GM18508 (cell line): Measurements from ENCODE around the gene RPL31.
"Not testable (repeated sequence)": the region's sequence is repeated elsewhere in the genome, so short reads cannot be mapped to it uniquely, and the experiment has no call there.

Experiments
- ATAC-seq: cut with Tn5 transposase; IDR thresholded peaks from one replicate; pipeline ENCODE4 v1.9.1; 2021; ENCODE audit warnings: moderate number of reproducible peaks; ENCODE audit not compliant: insufficient read depth, unreplicated experiment

The RPL31 gene

DNA sequence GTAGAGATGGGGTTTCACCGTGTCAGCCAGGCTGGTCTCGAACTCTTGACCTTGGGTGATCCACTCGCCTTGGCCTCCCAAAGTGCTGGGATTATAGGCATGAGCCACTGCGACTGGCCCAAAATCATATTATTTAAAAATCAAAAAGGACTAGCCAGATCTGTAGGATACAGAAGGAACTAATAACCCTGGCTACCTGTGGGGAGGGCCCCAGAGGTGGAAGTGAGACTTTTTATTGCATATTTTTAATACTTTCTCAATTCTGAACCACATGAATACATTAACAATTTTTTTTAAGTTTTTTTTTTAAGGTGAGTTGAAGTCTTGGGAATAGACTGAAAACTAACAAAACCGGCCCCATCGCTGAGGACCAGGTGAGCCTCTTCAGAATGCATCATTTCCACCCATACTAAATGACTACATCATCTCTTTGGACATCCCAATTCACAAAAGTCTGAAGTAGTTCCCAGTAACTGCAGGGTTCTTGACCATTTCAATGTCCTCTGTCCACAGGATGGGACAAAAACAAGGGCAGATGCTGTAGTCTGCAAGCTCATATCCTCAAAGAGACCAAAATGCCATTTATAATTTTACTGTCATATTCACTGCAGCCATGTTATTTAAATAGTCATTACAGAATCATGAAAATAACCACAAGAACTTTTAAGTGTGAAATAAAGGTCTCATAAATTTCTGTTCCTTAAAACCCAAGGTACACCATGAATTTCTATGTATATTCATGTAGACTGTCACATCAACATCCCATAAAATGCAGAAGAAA, 21.4 kb downstream of the RPL31 start:
- no peak for ATAC-seq

DNA sequence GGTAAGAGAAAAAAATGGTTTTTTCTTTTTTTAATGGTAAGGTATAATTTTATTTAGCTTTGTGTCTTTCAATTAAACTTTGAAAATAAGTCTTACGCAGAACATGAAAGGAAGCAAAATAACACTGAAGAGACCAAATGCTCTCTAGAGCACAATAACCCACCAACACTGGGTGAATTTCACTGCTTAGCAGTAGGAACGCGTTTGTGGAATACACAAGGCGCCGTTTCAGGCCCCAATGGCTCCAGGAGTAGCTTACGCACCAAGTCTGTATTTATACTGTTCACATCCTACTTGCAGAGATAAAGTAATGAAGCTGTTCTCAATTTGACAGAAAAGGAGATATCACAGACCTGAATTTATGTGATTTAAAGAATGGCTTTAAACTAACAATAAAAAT, 23.5 kb downstream of the RPL31 start:
- no peak for ATAC-seq

DNA sequence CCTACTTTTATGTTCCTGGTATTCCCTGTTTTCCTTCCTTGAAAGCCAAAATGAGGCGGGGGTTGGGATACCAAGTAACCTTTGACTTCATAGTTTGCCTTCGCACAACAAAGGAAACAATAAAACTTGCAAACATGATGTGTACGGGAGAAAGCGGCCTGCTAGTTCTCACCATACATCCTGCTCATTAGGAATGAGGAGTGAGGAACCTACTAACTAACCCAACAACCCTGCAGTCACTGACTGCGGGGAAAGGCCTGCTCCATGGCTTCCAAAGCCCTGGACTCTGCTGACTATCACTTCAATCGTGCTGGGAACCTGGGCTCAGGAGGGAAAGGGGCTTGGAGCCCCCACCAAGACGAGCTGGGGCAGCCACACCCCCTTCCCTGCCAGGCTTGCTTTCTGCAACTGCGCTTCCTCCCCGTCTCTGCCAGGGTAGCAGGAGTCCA, 24.2 kb downstream of the RPL31 start:
- no peak for ATAC-seq

GRCh38 chr2:101026923-101027469, 24.9 kb downstream of the RPL31 start:
- no peak for ATAC-seq

DNA sequence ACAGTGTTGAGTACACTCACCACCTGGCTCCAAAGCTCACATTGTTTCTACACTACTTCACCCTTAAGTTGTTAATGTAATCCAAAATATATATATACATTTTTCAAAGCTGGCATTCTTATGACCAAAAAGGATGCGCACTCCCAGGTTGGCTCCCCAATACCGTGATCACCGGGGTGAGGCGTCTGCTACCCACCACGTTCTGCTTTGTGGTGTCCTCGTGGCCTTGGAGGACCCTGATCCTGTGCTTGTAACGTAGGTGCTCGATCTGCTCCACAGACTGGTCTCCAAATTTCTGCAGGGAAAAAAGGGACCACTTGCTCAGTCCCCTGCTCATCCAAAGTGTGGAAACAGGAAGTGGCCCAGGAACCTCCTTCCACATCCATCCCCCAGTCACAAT, 25.8 kb downstream of the RPL31 start:
- no peak for ATAC-seq

GRCh38 chr2:101030866-101031554, 28.9 kb downstream of the RPL31 start:
- no peak for ATAC-seq

DNA sequence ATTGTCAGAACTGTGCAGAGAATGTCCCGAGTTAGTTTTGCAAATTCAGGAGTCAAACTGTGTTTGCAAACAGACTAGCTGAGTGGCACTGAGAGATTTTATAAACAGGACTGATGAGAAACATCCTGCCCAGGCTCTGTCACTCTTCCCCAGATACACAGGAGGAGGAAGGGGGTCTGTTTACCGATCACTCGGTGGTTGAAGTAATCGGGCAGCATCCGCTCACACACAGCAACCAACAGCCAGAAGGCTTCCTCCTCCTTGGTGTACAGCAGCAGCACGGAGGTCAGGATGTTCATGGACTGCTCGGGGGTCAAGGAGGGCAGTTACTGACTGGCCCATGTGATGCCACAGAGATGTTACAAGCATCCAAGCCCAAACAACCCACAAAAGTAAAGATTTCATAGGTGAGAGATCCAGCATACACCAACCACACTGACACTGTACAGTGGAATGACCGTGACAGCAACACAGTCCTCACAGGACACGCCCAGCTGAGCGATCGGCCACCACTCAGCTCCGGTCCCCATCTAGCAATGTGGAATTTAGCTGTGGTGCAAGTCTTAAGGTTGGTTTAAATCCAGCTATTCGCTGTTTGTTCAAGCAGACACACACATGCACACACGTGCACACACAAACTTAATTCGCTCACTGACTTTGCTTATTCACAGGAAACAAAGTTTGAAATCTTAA, 30.1 kb downstream of the RPL31 start:
- ATAC-seq, result no peak

- no peak for ATAC-seq
These were observed 34.5 kb downstream of the RPL31 start for GRCh38 chr2:101036562-101036961.

GRCh38 chr2:101037161-101037755, 35.2 kb downstream of the RPL31 start:
- no peak for ATAC-seq

DNA sequence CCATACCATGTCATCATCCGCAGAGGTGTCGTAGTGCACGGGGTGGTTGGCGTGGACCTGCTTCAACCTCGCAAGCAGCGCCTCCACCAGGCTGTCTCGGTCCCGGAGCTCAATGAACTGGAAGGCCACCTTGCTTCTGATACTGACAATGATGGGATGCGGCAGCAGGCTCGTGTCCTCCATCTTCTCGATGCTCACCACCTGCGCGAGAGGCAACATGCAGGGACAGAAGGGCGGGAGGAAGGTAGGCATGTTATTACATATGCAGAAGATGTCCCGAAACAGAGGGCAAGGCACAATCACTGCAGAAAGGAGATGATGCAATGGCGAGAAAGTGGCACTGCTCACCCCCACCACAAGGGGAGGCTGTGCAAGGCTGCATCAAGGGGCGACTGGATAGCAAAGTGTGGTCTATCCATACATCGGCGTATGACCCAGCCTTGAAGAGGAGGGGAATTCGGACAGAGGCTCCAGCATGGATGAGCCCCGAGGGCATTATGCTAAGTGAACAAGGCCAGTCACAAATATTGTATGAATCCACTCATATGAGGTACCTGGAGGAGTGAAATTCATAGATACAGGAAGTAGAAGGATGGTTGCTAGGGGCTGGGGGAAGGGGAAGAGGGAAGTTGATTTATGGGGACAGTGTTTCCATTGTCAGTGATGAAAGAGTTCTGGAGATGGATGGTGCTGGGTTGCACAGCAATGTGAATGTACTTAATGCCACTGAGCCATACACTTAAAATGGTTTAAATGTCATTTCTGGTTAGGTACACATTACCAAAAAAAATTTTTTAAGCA, 36.6 kb downstream of the RPL31 start:
- no peak for ATAC-seq

DNA sequence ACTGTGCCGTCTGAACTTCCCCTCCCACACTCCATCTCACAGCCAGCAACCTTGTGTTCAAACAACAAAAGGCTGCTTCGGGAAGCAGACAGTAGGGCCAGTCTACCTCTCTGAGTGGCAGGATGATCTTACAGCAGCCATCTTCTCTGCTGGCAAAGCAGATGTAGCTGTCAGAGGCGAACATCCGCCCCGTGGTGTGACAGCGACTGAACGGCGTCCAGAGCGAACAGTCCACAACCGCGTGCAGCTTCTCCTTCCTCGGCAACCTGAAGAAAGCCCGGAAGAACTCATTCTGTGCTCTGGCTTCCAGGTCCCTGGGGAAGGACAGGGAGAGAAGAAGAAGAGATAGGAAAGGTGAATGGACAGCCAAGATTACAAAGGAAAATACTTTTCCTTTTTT, 38.0 kb downstream of the RPL31 start:
- ATAC-seq, result no peak

DNA sequence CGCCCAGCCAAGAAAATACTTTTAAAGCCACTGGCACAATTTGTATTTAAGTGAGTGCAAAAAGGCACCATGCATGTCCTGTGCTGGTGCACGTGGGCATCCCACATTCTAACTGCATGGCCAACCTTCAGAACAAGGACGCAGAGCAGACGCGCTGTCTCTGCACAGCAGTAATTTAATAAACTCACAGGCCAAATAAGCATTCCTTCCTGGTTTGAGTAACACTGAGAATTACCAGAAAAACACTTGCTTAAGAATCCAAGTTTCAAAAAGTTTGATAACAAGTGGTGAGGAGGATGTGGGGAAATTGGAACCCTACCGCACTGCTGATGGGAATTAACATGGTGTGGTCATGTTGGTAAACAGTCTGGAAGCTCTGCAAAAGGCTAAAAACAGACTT, 38.7 kb downstream of the RPL31 start:
- no peak for ATAC-seq

DNA sequence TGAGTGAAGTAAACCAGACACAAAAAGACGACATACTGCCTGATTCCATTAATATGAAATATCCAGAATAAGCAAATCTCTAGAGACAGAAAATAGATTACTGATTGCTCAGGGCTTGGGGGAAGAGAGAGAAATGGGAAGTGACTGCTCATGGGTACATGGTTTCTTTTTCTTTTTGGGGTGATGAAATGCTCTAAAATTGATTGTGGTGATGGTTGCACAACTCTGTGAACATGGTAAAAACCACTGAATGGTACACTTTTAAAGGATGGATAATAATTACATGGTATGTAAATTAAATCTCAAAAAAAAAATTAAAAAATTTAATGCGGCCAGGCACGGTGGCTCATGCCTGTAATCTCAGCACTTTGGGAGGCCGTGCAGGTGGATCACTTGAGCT, 39.3 kb downstream of the RPL31 start:
- no peak for ATAC-seq

DNA sequence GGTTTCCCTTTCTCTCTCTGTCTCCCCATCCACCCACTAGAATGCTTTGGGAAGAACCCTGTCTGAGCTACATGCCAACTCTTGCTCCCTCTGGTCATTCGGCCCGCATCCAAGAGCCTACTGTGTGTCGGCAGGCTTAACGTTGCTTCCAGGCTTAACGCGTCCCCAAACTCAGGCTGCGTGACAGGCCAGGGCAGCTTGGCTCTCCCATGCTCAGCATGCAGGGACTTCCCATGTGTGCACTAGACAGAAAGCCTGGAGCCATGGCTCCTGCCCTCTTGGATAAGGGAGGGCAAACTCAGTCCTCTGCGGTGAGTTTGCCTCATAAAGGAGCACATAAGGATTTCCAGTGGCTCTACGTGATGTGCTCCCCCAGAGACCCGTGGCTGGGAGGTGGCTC, 43.2 kb downstream of the RPL31 start:
- ATAC-seq, result no peak

DNA sequence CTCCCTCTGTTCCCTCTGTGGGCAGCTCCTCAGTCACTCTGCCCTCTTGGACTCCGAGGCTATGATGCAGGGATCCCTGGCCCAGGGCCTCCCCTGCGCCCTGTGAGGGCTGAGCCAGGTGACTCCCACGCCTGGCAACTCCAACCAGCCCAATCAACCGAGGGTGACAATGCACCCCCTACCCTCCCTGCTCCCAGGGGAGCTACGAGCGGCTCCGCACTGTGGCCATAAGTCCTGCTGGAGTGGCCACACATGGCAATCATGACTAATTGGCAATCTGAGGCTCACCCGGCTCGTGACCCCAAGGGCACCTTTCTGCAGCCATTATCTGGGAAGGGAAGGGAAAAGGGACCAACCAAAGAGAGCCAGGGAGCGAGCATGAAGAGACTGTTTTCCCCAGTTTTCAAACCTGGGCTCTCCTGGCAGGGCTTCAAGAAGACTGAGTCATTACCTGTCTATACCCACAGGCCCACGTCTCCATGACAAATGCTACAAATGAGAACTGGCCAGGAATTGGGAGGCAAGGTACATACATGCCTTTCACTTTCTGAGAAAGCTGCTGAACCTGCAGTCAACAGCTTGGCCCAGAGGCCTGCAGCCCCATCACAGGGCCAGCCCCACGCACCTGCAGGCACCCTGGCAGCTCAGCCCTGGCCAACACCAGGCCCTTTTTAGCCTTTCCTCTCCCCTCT, 45.1 kb downstream of the RPL31 start:
- ATAC-seq, result no peak

DNA sequence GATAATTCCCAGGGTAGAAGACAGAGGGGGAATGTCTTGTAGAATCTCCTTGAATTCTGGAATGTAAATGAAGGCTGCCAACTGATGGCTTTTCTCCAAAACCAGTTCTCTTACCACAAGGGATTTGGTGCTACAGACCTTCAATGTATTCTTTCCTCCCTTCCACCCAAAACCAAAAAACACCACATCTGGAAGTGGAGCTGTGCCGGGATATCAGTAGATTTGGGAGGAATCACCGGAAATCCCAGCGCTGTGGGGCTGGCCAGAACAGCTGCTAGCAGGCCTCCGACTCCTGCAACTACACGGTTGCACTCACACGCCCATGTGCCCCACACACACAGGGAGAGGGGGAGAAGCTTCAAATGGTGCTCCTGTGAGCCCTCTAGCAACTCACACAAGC, 45.7 kb downstream of the RPL31 start:
- ATAC-seq, result no peak

DNA sequence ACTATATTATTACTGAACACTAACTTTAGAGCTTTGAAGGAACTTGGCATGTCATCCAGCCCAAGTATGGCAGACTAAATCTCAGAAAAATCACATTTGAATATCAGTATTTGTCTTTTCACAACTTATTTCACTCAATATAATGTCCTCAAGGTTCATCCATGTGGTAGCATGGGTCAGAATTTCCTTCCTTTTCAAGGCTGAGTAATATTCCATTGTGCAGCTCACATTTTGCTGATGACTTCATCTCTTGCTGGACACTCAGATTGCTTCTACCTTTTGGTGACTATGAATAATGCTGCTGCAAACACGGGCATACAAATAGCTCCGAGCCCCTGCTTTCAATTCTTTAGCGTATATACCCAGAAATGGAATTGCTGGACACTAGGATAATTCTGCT, 46.7 kb downstream of the RPL31 start:
- ATAC-seq, result no peak

GRCh38 chr2:101050886-101051285, 48.8 kb downstream of the RPL31 start:
- ATAC-seq, result not testable (repeated sequence)

- no peak for ATAC-seq
These were observed 50.1 kb downstream of the RPL31 start for GRCh38 chr2:101052147-101052546.
